ENCODE results near the gene CDC42BPB. TPM values are rescaled to one million over a fixed set of nuclear protein-coding genes. Genes with fewer than 3 reads are reported as not detected.

The CDC42BPB gene
- polyA plus RNA-seq, 1 of the 3 experiments (the other 2 are of a cell fraction) = 61.6 TPM

- Histone ChIP-seq H3K4me1 (ENCODE audit: control insufficient read depth in 1 of 2, insufficient read depth in 2 of 2, low read depth in 1 of 2, low read length in 1 of 2) (no peaks in the 10 kb centered on the region; a peak in 1 of 4 replicates), H4K20me1 (ENCODE audit: insufficient read depth) (no peaks in the 10 kb centered on the region), H3K27ac (ENCODE audit: low read depth in 2 of 2, low read length in 1 of 2) (no peak overlapping the region), H3K9ac (no peak overlapping the region), H3K36me3 (replicated peaks in 1 of 2; ENCODE audit: control insufficient read depth in 1 of 2, insufficient read depth in 2 of 2, low read length in 1 of 2) (no peaks in the 10 kb centered on the region), H3K4me2 (no peak overlapping the region), H3K9me3 (no peaks in the 10 kb centered on the region), H3K4me3 (ENCODE audit: low read depth in 2 of 2, low read length in 1 of 2) (no peak overlapping the region), H3F3A (replicated peaks; ENCODE audit: insufficient read depth) (no peaks in the 10 kb centered on the region), H3K9me2 (no peaks in the 10 kb centered on the region), H3K79me2 (ENCODE audit: insufficient read depth) (no peaks in the 10 kb centered on the region), H2AFZ (ENCODE audit: low read depth) (no peak overlapping the region), H3K27me3 (ENCODE audit: insufficient read depth) (no peaks in the 10 kb centered on the region; the same call in 1 of the 2 replicates)
- ChIA-PET CTCF (interaction anchor here (1.0 to 1.6 kb wide), 4 partner anchors 11 to 230 kb away, joined by 3 to 5 read pairs (median 4); no protein-coding TSS in a partner anchor), POLR2A (no interaction called here)
- no peak for DNase-seq
- TF ChIP-seq NRF1 (IDR thresholded peaks at IDR 0.05; ENCODE audit: low read depth, low read length) (no peak), GATA2 (CRISPR knock-in tag; IDR thresholded peaks at IDR 0.05) (no peak), FOXM1 (IDR thresholded peaks at IDR 0.05; ENCODE audit: low read depth) (no peak), REST (IDR thresholded peaks at IDR 0.05; ENCODE audit: low read depth, low read length) (no peak), JUND (IDR thresholded peaks at IDR 0.05) (no peak), IRF3 (IDR thresholded peaks at IDR 0.05; ENCODE audit: low read depth, low read length) (no peak), TCF12 (IDR thresholded peaks at IDR 0.05) (no peak), TEAD4 (IDR thresholded peaks at IDR 0.05; ENCODE audit: borderline replicate concordance, insufficient read depth) (no peak), RFX5 (IDR thresholded peaks at IDR 0.05; ENCODE audit: low read length) (no peak), MAX (IDR thresholded peaks at IDR 0.05; ENCODE audit: low read depth) (no peak), MXI1 (IDR thresholded peaks at IDR 0.05; ENCODE audit: low read depth, low read length) (no peak), CHD2 (IDR thresholded peaks at IDR 0.05; ENCODE audit: low read length, partially characterized antibody) (no peak), FOXJ3 (CRISPR knock-in tag; IDR thresholded peaks at IDR 0.05) (no peak), USF2 (IDR thresholded peaks at IDR 0.05; ENCODE audit: borderline replicate concordance, low read depth, low read length) (no peak), RAD21 (IDR thresholded peaks at IDR 0.05; ENCODE audit: low read length) (no peak), ELF1 (IDR thresholded peaks at IDR 0.05) (no peak), POLR2AphosphoS5 (IDR thresholded peaks at IDR 0.05; ENCODE audit: low read depth, low read length) (no peak), USF1 (IDR thresholded peaks at IDR 0.05; ENCODE audit: borderline replicate concordance, low read depth) (no peak), SMC3 (IDR thresholded peaks at IDR 0.05; ENCODE audit: low read depth, low read length) (no peak)
- 79% methylated on average over 9 of the region's 11 CpGs for WGBS (ENCODE audit: low lambda C conversion rate)
Measured at GRCh38 chr14:102923925-102924486, 133.3 kb downstream of the CDC42BPB start.
